Transverse colon (tissue), 4 donors: ENCODE data around the gene CDKL2. TPM values are rescaled to one million over a fixed set of nuclear protein-coding genes. Genes with fewer than 3 reads are reported as not detected.
"Not testable (repeated sequence)": the region's sequence is repeated elsewhere in the genome, so short reads cannot be mapped to it uniquely, and the experiment has no call there.

ENCODE experiments used
- DNase-seq: peaks from one replicate; pipeline ENCODE4 v3.0.0-alpha.2; 2019
- H3K27ac ChIP-seq, 4 donors: fragments of 200-600 bp; sonication (generic); 2 replicates each; pipeline ENCODE4 v1.5.1; 2016 to 2018; ENCODE audit warnings: inconsistent platforms in 4 of 4
- H3K27me3 ChIP-seq: fragments of 200-600 bp; sonication (generic); 2 replicates; pipeline ENCODE4 v1.5.1; 2017; ENCODE audit warnings: inconsistent platforms
- H3K36me3 ChIP-seq, 4 donors: fragments of 200-600 bp; sonication (generic); 2 replicates each; pipeline ENCODE4 v1.5.1; 2017 to 2019; ENCODE audit warnings: inconsistent platforms in 4 of 4
- H3K4me1 ChIP-seq, 4 donors: fragments of 200-600 bp; sonication (generic); 2 replicates each; pipeline ENCODE4 v1.5.1; 2017 to 2020; ENCODE audit warnings: inconsistent platforms in 4 of 4
- H3K4me3 ChIP-seq, 4 donors: fragments of 200-600 bp; sonication (generic); 1 replicate in 1 of 4; 2 replicates in 3 of 4; pipeline versions ENCODE4 v1.5.1 to v1.6.1; 2017 to 2019; ENCODE audit warnings: inconsistent platforms in 4 of 4
- H3K9me3 ChIP-seq, 2 donors: fragments of 200-600 bp; sonication (generic); 2 replicates each; pipeline ENCODE4 v1.5.1; 2017 to 2019; ENCODE audit warnings: inconsistent platforms in 2 of 2
- CTCF ChIP-seq, 5 experiments: fragments of 200-600 bp in 3 of 5; fragments of 450-650 bp in 2 of 5; sonication (generic) in 3 of 5; IDR thresholded peaks; 1 replicate in 2 of 5; 2 replicates in 3 of 5; pipeline ENCODE4 v1.5.1; 2016 to 2017; ENCODE audit warnings: antibody characterized with exemption in 5 of 5, inconsistent platforms in 3 of 5, mild to moderate bottlenecking in 2 of 5, moderate library complexity in 1 of 5
- EP300 ChIP-seq: sonication (generic); formaldehyde crosslinking; IDR thresholded peaks from one replicate; pipeline ENCODE4 v1.6.1; 2017; ENCODE audit warnings: antibody characterized with exemption, low read depth
- POLR2A ChIP-seq: fragments of 450-650 bp; IDR thresholded peaks from one replicate; pipeline ENCODE4 v1.6.1; 2016; ENCODE audit warnings: antibody characterized with exemption, mild to moderate bottlenecking, moderate library complexity
- POLR2AphosphoS5 ChIP-seq, 3 donors: sonication (generic); formaldehyde crosslinking; IDR thresholded peaks; one replicate each; pipeline ENCODE4 v1.6.1; 2016; ENCODE audit warnings: antibody characterized with exemption in 3 of 3
- WGBS, 2 donors: methylation state at CpG; one replicate each; pipeline ENCODE4 v1.1.5; 2018; ENCODE audit warnings: low coverage in 1 of 2; 5-methylcytosine and 5-hydroxymethylcytosine counted together
- in situ Hi-C, 4 donors: fragments of 200-750 bp; cut with MboI; loops; one replicate each; pipeline versions ENCODE4 v1.15.0 to v1.15.1; 2017; ENCODE audit warnings: low sequenced_read_pairs in 3 of 4, low pct_ligation_motif_present in 1 of 4, low pct_unique_long_range_greater_than_20kb in 1 of 4
- intact Hi-C: fragments of 100-400 bp; cut with DNase I; formaldehyde crosslinking; loops from one replicate; pipeline ENCODE4 v1.15.1; 2023; ENCODE audit warnings: low total_unique reads
- total RNA-seq, 4 donors: library from RNA; depleted of rRNA; stranded (reverse); fragments of >200 nt; gene quantifications; one replicate each; pipeline ENCODE4 v1.1.0, GENCODE V29; 2016

CDKL2 gene
- total RNA-seq, 4 donors from 2014 or later = 0.79 to 7.6 (median 1.2) TPM; not detected in 1

- Histone ChIP-seq H3K4me3 (no peak overlapping the region), H3K27me3 (no peaks in the 10 kb centered on the region), H3K4me1 (no peaks in the 10 kb centered on the region), H3K9me3 (no peaks in the 10 kb centered on the region), H3K27ac (no peak overlapping the region), H3K36me3 (no peaks in the 10 kb centered on the region)
- no peak for TF ChIP-seq EP300
- TF ChIP-seq POLR2A = no peak
- no peak for TF ChIP-seq POLR2AphosphoS5 (IDR thresholded peaks at IDR 0.05)
- TF ChIP-seq CTCF (IDR thresholded peaks at IDR 0.05) = no peak
- no peak for DNase-seq
- intact Hi-C loops = no loop called here
- in situ Hi-C loops = no loop called here
- WGBS, 2 donors = 93 to 100% methylated on average over 1 to 3 of the region's 3 CpGs
These were observed 85.5 kb downstream of the CDKL2 start for GRCh38 chr4:75544870-75545269.

DNA sequence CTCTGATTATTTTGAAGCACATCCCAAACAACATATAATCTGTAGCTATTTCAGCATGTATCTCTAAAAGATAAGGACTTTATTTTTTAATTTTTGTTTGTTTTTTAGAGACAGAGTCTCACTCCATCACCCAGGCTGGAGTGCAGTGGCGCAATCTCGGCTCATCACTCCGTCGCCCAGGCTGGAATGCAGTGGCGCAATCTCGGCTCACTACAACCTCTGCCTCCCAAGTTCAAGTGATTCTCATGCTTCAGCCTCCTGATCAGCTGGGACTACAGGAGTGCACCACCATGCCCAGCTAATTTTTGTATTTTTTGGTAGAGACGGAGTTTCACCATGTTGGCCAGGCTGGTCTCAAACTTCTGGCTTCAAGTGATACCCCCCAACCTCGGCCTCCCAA, 86.1 kb downstream of the CDKL2 start:
- not testable (repeated sequence) for H3K36me3 ChIP-seq, H3K27me3 ChIP-seq
- 92 to 94% methylated on average over 5 to 8 of the region's 8 CpGs for WGBS, 2 donors

DNA sequence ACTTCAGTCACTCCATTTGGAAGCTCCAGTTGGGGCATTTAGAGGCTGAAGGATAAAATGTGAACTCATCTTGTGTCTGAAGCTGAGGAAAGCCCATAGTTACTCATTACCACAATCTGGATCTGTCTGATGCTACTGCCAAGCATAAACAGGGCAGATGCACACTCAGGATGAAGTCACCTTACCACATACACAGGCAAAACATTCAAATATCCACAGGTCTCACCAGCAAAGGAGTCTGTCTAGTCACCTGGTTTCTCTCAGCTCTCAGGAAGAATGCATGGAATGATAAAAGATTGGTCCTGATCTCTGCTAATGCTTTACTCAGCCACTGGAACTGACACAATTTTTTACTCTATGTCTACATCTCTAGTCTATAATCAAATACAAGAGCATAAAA, 87.5 kb downstream of the CDKL2 start:
- Histone ChIP-seq H3K27me3 (no peaks in the 10 kb centered on the region), H3K4me1 (no peaks in the 10 kb centered on the region), H3K4me3 (no peak overlapping the region), H3K9me3 (no peaks in the 10 kb centered on the region), H3K36me3 (no peaks in the 10 kb centered on the region), H3K27ac (no peak overlapping the region)
- TF ChIP-seq POLR2A (no peak), EP300 (no peak), POLR2AphosphoS5 (IDR thresholded peaks at IDR 0.05) (no peak), CTCF (IDR thresholded peaks at IDR 0.05) (no peak)
- intact Hi-C loops = no loop called here
- in situ Hi-C loops = no loop called here
- DNase-seq = no peak

More for the DNA sequence above, 86.1 kb downstream of the CDKL2 start:
- H3K27ac ChIP-seq, DNase-seq, H3K4me3 ChIP-seq, intact Hi-C loops, in situ Hi-C loops, H3K4me1 ChIP-seq, H3K9me3 ChIP-seq: not testable (repeated sequence)

- in situ Hi-C loops, H3K9me3 ChIP-seq, H3K36me3 ChIP-seq, H3K27me3 ChIP-seq, H3K27ac ChIP-seq, DNase-seq, intact Hi-C loops, H3K4me1 ChIP-seq, H3K4me3 ChIP-seq: not testable (repeated sequence)
- WGBS, 2 donors = 91 to 92% methylated on average over 2 to 6 of the region's 6 CpGs
These were observed 93.0 kb downstream of the CDKL2 start for GRCh38 chr4:75537308-75537707.

- peaks cover 0 to 24% (median 11%) of the 10 kb centered on the region in 4 donors for H3K36me3 ChIP-seq
- H3K4me1 ChIP-seq, intact Hi-C loops, H3K27me3 ChIP-seq, H3K4me3 ChIP-seq, H3K9me3 ChIP-seq, DNase-seq, in situ Hi-C loops, H3K27ac ChIP-seq: not testable (repeated sequence)
These were observed 96.4 kb downstream of the CDKL2 start for GRCh38 chr4:75533926-75534325.

DNA sequence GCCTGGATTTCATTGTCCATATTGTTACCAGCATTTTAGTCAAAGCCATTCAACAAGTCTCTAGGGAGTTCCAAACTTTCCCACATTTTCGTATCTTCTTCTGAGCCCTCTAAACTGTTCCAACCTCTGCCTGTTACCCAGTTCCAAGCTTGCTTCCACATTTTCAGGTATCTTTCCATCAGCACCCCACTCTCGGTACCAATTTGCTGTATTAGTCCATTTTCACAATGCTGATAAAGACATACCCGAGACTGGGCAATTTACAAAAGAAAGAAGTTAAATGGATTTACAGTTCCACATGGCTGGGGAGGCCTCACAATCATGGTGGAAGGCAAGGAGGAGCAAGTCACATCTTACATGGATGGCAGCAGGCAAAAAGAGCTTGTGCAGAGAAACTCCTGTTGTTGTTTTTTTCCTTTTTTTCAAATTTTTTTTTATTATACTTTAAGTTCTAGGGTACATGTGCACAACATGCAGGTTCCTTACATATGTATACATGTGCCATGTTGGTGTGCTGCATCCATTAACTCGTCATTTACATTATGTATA, 96.9 kb downstream of the CDKL2 start:
- H3K9me3 ChIP-seq, DNase-seq, in situ Hi-C loops, H3K4me3 ChIP-seq, H3K4me1 ChIP-seq, H3K27me3 ChIP-seq, H3K27ac ChIP-seq, intact Hi-C loops: not testable (repeated sequence)
- WGBS, 2 donors = 95 to 96% methylated on average over 4 of the region's 4 CpGs
- H3K36me3 ChIP-seq = peaks cover 0 to 29% (median 14%) of the 10 kb centered on the region in 4 donors

- peaks cover 0 to 42% (median 20%) of the 10 kb centered on the region in 4 donors for H3K36me3 ChIP-seq
- H3K4me1 ChIP-seq, in situ Hi-C loops, H3K27ac ChIP-seq, DNase-seq, H3K4me3 ChIP-seq, H3K27me3 ChIP-seq, intact Hi-C loops, H3K9me3 ChIP-seq: not testable (repeated sequence)
- WGBS, 2 donors = 96 to 99% methylated on average over 7 of the region's 7 CpGs
These were observed 98.7 kb downstream of the CDKL2 start for GRCh38 chr4:75531536-75532143.
